Immature natural killer cell (primary cell): ENCODE results near the gene PPP1R16B. TPM values are rescaled to one million over a fixed set of nuclear protein-coding genes. Genes with fewer than 3 reads are reported as not detected.
A peak's percentile ranks its signal among the peaks of the same experiment; 100 is the strongest.

Experiments
- DNase-seq, 3 donors: peaks; one replicate each; pipeline ENCODE4 v3.0.0; 2022; ENCODE audit warnings: mixed read lengths in 1 of 3
- H3K27ac Mint-ChIP-seq, 6 donors: one replicate each; pipeline ENCODE4 v1.8.0; 2020; ENCODE audit warnings: mixed read lengths in 6 of 6, mild to moderate bottlenecking in 5 of 6, inconsistent platforms in 4 of 6, moderate library complexity in 3 of 6
- H3K27me3 Mint-ChIP-seq, 3 donors: one replicate each; pipeline ENCODE4 v1.8.0; 2020 to 2021; ENCODE audit warnings: low read depth in 3 of 3, mild to moderate bottlenecking in 3 of 3, mixed read lengths in 3 of 3, moderate library complexity in 3 of 3, inconsistent platforms in 1 of 3
- H3K36me3 Mint-ChIP-seq, 3 donors: one replicate each; pipeline ENCODE4 v1.8.0; 2020; ENCODE audit warnings: mixed read lengths in 3 of 3, inconsistent platforms in 2 of 3, mild to moderate bottlenecking in 2 of 3
- H3K4me1 Mint-ChIP-seq, 2 donors: one replicate each; pipeline ENCODE4 v1.8.0; 2020; ENCODE audit warnings: inconsistent platforms in 2 of 2, mild to moderate bottlenecking in 2 of 2, mixed read lengths in 2 of 2, moderate library complexity in 1 of 2
- H3K4me3 Mint-ChIP-seq, 5 donors: one replicate each; pipeline ENCODE4 v1.8.0; 2020; ENCODE audit warnings: mild to moderate bottlenecking in 5 of 5, mixed read lengths in 5 of 5, inconsistent platforms in 3 of 5, moderate library complexity in 3 of 5
- H3K9me3 Mint-ChIP-seq, 6 donors: one replicate each; pipeline ENCODE4 v1.8.0; 2020; ENCODE audit warnings: mild to moderate bottlenecking in 6 of 6, mixed read lengths in 6 of 6, inconsistent platforms in 4 of 6, moderate library complexity in 3 of 6
- polyA plus RNA-seq, 3 donors: library from polyadenylated mRNA; unstranded; fragments of 300-500 nt; fragmentation: Illumina TruSeq; gene quantifications; one replicate each; pipeline ENCODE4 v1.2.3, GENCODE V29; 2021

The PPP1R16B gene
- polyA plus RNA-seq, 3 donors from 2014 or later, result 23.6 to 42.8 (median 24.9) TPM

- Mint-ChIP-seq H3K36me3 (peaks cover 9 to 15% (median 13%) of the 10 kb centered on the region in 3 donors), H3K4me3 (peak overlapping the region; percentile 29 to 73 (median 62)), H3K27ac (peak overlapping the region; percentile 81 to 97 (median 96)), H3K9me3 (no peaks in the 10 kb centered on the region), H3K27me3 (peaks cover 3 to 13% (median 3%) of the 10 kb centered on the region in 3 donors), H3K4me1 (peaks cover 34 to 44% of the 10 kb centered on the region in 2 donors)
- no peak for DNase-seq
Measured at GRCh38 chr20:38894091-38894847, 88.8 kb downstream of the PPP1R16B start.

GRCh38 chr20:38895098-38895949 lies 89.8 kb downstream of the PPP1R16B start:
- no peaks in the 10 kb centered on the region for H3K9me3 Mint-ChIP-seq
- peaks cover 31 to 38% of the 10 kb centered on the region in 2 donors for H3K4me1 Mint-ChIP-seq
- DNase-seq, result no peak
- H3K4me3 Mint-ChIP-seq, result no peak overlapping the region
- H3K27ac Mint-ChIP-seq, result peak overlapping the region in 5 of 6 donors; percentile 16 to 91 (median 81)
- peaks cover 9 to 16% (median 11%) of the 10 kb centered on the region in 3 donors for H3K36me3 Mint-ChIP-seq
- H3K27me3 Mint-ChIP-seq, result peaks cover 3 to 10% (median 3%) of the 10 kb centered on the region in 3 donors

GRCh38 chr20:38896009-38896594 lies 90.6 kb downstream of the PPP1R16B start:
- H3K9me3 Mint-ChIP-seq, result no peaks in the 10 kb centered on the region
- no peak for DNase-seq
- peaks cover 30 to 34% of the 10 kb centered on the region in 2 donors for H3K4me1 Mint-ChIP-seq
- peak overlapping the region in 1 of 5 donors; percentile 10 for H3K4me3 Mint-ChIP-seq
- peaks cover 3 to 12% (median 3%) of the 10 kb centered on the region in 3 donors for H3K27me3 Mint-ChIP-seq
- peaks cover 12 to 24% (median 13%) of the 10 kb centered on the region in 3 donors for H3K36me3 Mint-ChIP-seq
- H3K27ac Mint-ChIP-seq, result peak overlapping the region in 4 of 6 donors; percentile 8 to 68 (median 44)

GRCh38 chr20:38897267-38897666 lies 91.8 kb downstream of the PPP1R16B start:
- Mint-ChIP-seq H3K9me3 (no peaks in the 10 kb centered on the region), H3K27ac (no peak overlapping the region), H3K4me1 (peaks cover 27 to 32% of the 10 kb centered on the region in 2 donors), H3K27me3 (peaks cover 3 to 12% (median 3%) of the 10 kb centered on the region in 3 donors), H3K4me3 (no peak overlapping the region), H3K36me3 (peaks cover 17 to 30% (median 19%) of the 10 kb centered on the region in 3 donors)
- DNase-seq, result no peak

- no peak overlapping the region for H3K27ac Mint-ChIP-seq
Measured at GRCh38 chr20:38900606-38901005, 95.1 kb downstream of the PPP1R16B start.

GRCh38 chr20:38902601-38903000 lies 97.1 kb downstream of the PPP1R16B start:
- Mint-ChIP-seq H3K36me3 (peaks cover 40 to 68% (median 46%) of the 10 kb centered on the region in 3 donors), H3K27me3 (peaks cover 0 to 5% (median 4%) of the 10 kb centered on the region in 3 donors), H3K27ac (no peak overlapping the region), H3K4me1 (peaks cover 7 to 11% of the 10 kb centered on the region in 2 donors), H3K4me3 (no peak overlapping the region), H3K9me3 (no peaks in the 10 kb centered on the region)
- no peak for DNase-seq

More at GRCh38 chr20:38900606-38901005, 95.1 kb downstream of the PPP1R16B start:
- Mint-ChIP-seq H3K4me1 (peaks cover 4 to 10% of the 10 kb centered on the region in 2 donors), H3K4me3 (no peak overlapping the region), H3K36me3 (peaks cover 34 to 60% (median 38%) of the 10 kb centered on the region in 3 donors), H3K27me3 (peaks cover 0 to 3% (median 0%) of the 10 kb centered on the region in 3 donors), H3K9me3 (no peaks in the 10 kb centered on the region)
- no peak for DNase-seq

GRCh38 chr20:38903335-38903734 lies 97.8 kb downstream of the PPP1R16B start:
- peaks cover 0 to 5% (median 4%) of the 10 kb centered on the region in 3 donors for H3K27me3 Mint-ChIP-seq
- H3K27ac Mint-ChIP-seq, result peak overlapping the region in 3 of 6 donors; percentile 36 to 61 (median 42)
- H3K9me3 Mint-ChIP-seq, result no peaks in the 10 kb centered on the region
- peaks cover 7 to 11% of the 10 kb centered on the region in 2 donors for H3K4me1 Mint-ChIP-seq
- H3K36me3 Mint-ChIP-seq, result peaks cover 37 to 67% (median 43%) of the 10 kb centered on the region in 3 donors
- DNase-seq, result no peak
- no peak overlapping the region for H3K4me3 Mint-ChIP-seq

GRCh38 chr20:38905375-38905774 lies 99.9 kb downstream of the PPP1R16B start:
- peaks cover 15% of the 10 kb centered on the region in 2 donors for H3K4me1 Mint-ChIP-seq
- peak overlapping the region in 1 of 6 donors; percentile 69 for H3K27ac Mint-ChIP-seq
- peaks cover 37 to 73% (median 43%) of the 10 kb centered on the region in 3 donors for H3K36me3 Mint-ChIP-seq
- no peak for DNase-seq
- peaks cover 0 to 4% (median 4%) of the 10 kb centered on the region in 3 donors for H3K27me3 Mint-ChIP-seq
- no peaks in the 10 kb centered on the region for H3K9me3 Mint-ChIP-seq
- H3K4me3 Mint-ChIP-seq, result no peak overlapping the region

GRCh38 chr20:38907918-38908677 lies 102.6 kb downstream of the PPP1R16B start:
- H3K4me3 Mint-ChIP-seq, result no peak overlapping the region
- H3K36me3 Mint-ChIP-seq, result peaks cover 28 to 56% (median 31%) of the 10 kb centered on the region in 3 donors
- no peaks in the 10 kb centered on the region for H3K9me3 Mint-ChIP-seq
- peaks cover 10 to 15% of the 10 kb centered on the region in 2 donors for H3K4me1 Mint-ChIP-seq
- H3K27me3 Mint-ChIP-seq, result peaks cover 0 to 4% (median 2%) of the 10 kb centered on the region in 3 donors
- H3K27ac Mint-ChIP-seq, result peak overlapping the region in 3 of 6 donors; percentile 10 to 40 (median 23)
- no peak for DNase-seq

- DNase-seq, result no peak
- Mint-ChIP-seq H3K27ac (peak overlapping the region in 1 of 6 donors; percentile 21), H3K4me1 (no peaks in the 10 kb centered on the region), H3K27me3 (peaks cover 0 to 4% (median 0%) of the 10 kb centered on the region in 3 donors), H3K4me3 (no peak overlapping the region), H3K9me3 (no peaks in the 10 kb centered on the region), H3K36me3 (peaks cover 0 to 29% (median 8%) of the 10 kb centered on the region in 3 donors)
Measured at GRCh38 chr20:38915355-38915754, 109.9 kb downstream of the PPP1R16B start.

- Mint-ChIP-seq H3K27me3 (peaks cover 0 to 4% (median 3%) of the 10 kb centered on the region in 3 donors), H3K27ac (no peak overlapping the region), H3K9me3 (no peaks in the 10 kb centered on the region), H3K4me3 (no peak overlapping the region), H3K4me1 (no peaks in the 10 kb centered on the region), H3K36me3 (peaks cover 0 to 29% (median 8%) of the 10 kb centered on the region in 3 donors)
- no peak for DNase-seq
Measured at GRCh38 chr20:38917657-38918056, 112.2 kb downstream of the PPP1R16B start.

- no peak overlapping the region for H3K4me3 Mint-ChIP-seq
- peaks cover 0 to 4% (median 3%) of the 10 kb centered on the region in 3 donors for H3K27me3 Mint-ChIP-seq
- H3K27ac Mint-ChIP-seq, result no peak overlapping the region
- no peak for DNase-seq
- no peaks in the 10 kb centered on the region for H3K4me1 Mint-ChIP-seq
- peaks cover 0 to 29% (median 8%) of the 10 kb centered on the region in 3 donors for H3K36me3 Mint-ChIP-seq
- H3K9me3 Mint-ChIP-seq, result no peaks in the 10 kb centered on the region
Measured at GRCh38 chr20:38918172-38918571, 112.7 kb downstream of the PPP1R16B start.
